Neural cell (in vitro differentiated cells): Measurements from ENCODE around the gene IFT172.

Experiments
- CTCF ChIP-seq: fragments of 450-650 bp; IDR thresholded peaks from 2 replicates; pipeline ENCODE4 v1.5.1; 2014; ENCODE audit warnings: antibody characterized with exemption, mild to moderate bottlenecking, moderate library complexity; ENCODE audit not compliant: poor library complexity, severe bottlenecking
- EP300 ChIP-seq: fragments of 450-650 bp; conservative IDR thresholded peaks from 2 replicates; pipeline ENCODE4 v1.6.1; 2014; ENCODE audit warnings: antibody characterized with exemption, mild to moderate bottlenecking, moderate library complexity; ENCODE audit not compliant: poor library complexity, severe bottlenecking
- EZH2 ChIP-seq: fragments of 200-600, 300-800 bp; shearing (Covaris generic), sonication (generic); IDR thresholded peaks from 2 replicates; pipeline ENCODE4 v1.6.1; 2014; ENCODE audit warnings: antibody characterized with exemption, low read length, borderline replicate concordance, mild to moderate bottlenecking; ENCODE audit not compliant: insufficient read depth, poor library complexity, severe bottlenecking
- RAD21 ChIP-seq: fragments of 450-650 bp; conservative IDR thresholded peaks from 2 replicates; pipeline ENCODE4 v1.6.1; 2014; ENCODE audit warnings: antibody characterized with exemption, mild to moderate bottlenecking, moderate library complexity
- SMC3 ChIP-seq: fragments of 450-650 bp; conservative IDR thresholded peaks from 2 replicates; pipeline ENCODE4 v1.6.1; 2014; ENCODE audit warnings: antibody characterized with exemption, mild to moderate bottlenecking, moderate library complexity; ENCODE audit not compliant: poor library complexity

- TF ChIP-seq SMC3 (no peak), CTCF (no peak), EP300 (no peak), RAD21 (no peak), EZH2 (no peak)
Measured at GRCh38 chr2:27453968-27454367, 35.6 kb downstream of the IFT172 start.
